ENCODE results near the gene NOS3. TPM values are rescaled to one million over a fixed set of nuclear protein-coding genes. Genes with fewer than 3 reads are reported as not detected.

NOS3 gene
- total RNA-seq: 28.4 and 31.6 TPM in 2 replicates

DNA sequence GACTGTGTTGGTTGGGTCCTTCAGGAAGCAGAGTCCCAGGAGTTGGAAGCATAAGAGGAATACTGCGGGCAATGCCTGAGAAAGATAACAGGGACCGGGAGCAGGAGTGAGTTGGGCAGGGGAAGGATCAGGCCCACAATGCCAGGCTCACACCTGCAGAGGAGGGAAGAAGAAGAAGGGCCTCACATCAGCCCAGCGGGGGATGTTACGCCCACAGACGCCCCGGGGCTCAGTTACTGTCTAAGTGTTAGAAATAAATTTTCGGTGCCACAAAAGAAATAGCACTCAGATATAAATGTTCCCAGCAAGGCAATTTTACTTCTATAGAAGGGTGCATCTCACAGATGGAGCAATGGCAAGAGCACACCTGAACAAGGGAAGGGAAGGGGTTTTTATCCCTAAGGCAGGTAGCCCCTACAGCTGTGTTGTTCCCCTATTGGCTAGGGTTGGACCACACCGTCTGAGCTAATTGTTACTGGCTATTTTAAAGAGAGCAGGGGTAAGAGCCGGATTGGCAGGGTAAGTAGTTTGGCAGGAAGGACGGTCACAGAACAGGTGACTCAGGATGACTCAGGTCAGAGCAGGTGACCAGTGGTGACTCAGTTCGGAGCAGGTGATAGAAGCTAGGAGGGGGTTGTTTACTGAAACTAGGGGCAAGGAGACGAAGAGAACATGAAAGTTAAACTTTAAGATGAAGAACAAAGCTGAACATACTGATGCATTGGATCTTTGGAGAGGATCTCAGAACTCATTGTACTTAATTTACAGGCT lies at the start of gene NOS3:
NOS3 (plus strand) TSS at position 602 of the 771 bp plus-strand sequence. CDS start 2,787 bp downstream, outside the sequence.
- no peak for DNase-seq (ENCODE audit: low read depth in 2 of 2)

- DNase-seq (ENCODE audit: low read depth in 2 of 2): no peak
These were observed 49.3 kb upstream of the NOS3 start for GRCh38 chr7:150941351-150942000.

GRCh38 chr7:150942001-150942590 lies 48.7 kb upstream of the NOS3 start:
- DNase-seq (ENCODE audit: low read depth in 2 of 2): no peak

- no peak for DNase-seq (ENCODE audit: low read depth in 2 of 2)
These were observed 48.0 kb upstream of the NOS3 start for GRCh38 chr7:150942591-150943452.

DNA sequence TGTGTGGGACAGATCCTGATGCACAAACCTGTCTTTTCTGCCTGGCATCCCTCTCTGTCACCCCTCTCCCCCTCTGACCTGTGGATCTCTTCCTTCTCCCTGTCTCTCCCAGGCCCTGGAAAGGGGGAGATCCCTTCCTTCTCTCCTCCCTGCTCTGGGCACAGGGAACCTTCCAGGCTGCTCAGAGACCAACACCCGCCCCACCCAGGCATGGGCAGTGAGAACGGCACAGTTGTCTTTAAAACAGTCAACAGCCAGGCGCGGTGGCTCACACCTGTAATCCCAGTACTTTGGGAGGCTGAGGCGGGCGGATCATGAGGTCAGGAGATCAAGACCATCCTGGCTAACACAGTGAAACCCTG lies 47.4 kb upstream of the NOS3 start:
- DNase-seq (ENCODE audit: low read depth in 2 of 2): no peak

DNA sequence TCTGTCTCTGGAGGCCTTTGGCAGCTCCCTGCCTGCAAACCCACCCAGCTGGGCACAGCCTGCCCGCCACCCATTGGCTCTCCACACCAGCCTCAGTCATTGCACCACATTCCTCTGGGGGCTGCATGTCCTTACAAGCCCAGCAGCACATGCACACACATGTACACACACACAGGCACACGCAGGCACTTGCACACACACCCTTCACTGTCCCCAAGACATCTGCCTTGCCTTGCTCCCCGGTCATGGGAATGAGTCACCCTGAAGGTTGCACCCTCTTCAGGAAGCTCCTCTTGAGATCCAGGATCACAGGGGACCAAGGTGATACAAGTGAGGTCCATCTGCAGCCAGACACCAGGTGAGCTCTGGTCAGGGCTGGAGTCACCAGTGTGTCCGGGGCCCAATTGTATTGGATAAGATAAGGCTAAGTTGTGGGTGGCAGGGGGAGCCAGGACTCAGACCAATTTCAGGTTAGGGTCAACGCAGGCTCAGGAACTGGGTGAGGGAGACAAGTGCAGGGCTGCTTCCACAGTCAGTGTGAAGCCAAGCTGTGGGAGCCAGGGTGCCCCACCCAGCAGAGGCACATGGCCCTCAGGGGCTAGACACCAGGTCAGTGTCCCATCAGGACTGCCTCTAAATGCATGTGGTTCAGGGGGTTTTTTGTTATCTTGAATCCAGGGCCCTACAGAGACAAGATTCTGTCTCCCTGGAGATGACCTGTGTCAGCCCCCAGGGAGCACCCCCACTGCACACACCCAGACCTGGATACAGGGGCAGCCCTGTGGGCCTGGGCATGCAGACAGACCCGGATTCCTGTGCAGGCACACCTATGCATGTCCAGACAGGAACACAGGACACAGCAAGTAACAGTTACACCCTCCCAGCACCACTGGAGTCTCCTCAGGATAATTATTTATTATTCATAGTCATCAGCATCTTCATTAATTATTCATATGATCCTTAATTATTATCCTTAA lies 46.5 kb upstream of the NOS3 start:
- no peak for DNase-seq (ENCODE audit: low read depth in 2 of 2)

- DNase-seq (ENCODE audit: low read depth in 2 of 2): no peak
These were observed 45.5 kb upstream of the NOS3 start for GRCh38 chr7:150945171-150945852.

DNA sequence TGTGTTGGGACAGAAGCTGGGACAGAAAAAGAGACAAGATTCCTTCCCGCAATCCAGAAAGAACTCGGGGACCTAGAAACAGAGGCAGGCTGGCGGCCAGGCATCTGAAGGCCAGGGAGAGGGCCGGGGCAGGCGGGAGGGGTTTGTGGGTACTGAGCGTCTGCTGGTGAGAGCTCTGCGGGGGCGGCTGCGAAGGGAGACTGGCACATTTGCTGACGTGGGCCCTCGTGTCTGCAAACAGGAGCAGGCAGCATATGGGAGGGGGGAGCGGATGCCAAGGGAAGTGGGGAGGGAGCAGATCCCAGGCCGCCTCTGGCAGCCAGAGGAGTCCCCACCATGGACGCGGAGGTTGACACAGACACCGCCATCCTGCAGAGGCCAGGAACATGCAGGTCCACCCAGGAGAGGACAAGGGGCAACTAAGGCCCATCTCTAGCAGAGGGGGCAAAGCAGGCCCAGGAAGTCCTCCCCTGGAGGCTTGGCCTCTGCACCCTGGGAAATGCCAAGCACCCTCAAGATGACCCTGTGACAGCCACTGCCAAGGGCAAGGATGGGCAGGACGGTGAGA lies 44.9 kb upstream of the NOS3 start:
- DNase-seq (ENCODE audit: low read depth in 2 of 2): no peak

GRCh38 chr7:150946421-150947240 lies 44.2 kb upstream of the NOS3 start:
- DNase-seq (ENCODE audit: low read depth in 2 of 2): no peak

- no peak for DNase-seq (ENCODE audit: low read depth in 2 of 2)
These were observed 43.5 kb upstream of the NOS3 start for GRCh38 chr7:150947241-150947745.

DNA sequence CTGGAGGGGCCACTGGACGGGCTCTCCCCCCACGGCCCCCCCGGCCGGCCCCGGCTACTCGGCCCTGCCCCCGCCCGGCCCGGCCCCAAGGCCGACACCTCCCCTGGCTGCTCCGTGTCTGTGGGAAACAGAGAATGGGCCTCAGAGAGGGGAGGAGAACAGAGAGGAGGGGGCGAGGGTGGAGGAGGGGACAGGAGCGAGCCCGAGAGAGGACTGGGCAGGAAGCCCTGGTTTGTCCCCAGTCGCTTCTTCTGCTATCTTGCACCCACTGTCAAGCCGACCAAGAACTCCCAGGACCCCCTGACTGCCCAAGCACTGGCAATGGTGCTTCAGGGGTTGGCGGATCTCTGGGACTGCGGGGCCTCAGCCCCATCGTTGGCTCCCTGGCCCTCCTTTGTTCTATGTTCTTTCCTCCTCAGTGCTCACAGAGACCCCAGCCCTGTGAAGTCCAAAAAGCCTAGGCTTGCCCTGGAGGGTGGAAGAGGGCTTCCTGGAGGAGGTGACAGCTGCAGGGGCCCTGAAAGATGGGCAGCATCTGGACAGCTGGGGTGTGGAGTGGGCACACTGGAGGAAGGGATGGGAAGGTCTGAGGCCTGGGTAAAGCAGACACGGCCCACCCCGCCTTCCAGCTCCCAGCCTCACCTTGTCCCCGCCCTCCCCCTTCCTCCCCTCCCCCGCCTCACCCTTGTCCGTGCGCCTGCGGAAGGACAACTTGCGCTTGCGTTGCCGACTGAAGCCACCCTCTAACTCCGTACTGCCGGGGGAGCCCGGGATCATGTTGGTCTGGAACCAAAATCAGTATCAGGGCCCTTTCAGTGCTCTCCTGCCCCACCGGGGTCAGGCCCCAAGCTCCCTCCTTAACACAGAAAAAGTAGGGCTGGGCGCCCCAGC lies 42.8 kb upstream of the NOS3 start:
- DNase-seq (ENCODE audit: low read depth in 2 of 2): no peak

DNA sequence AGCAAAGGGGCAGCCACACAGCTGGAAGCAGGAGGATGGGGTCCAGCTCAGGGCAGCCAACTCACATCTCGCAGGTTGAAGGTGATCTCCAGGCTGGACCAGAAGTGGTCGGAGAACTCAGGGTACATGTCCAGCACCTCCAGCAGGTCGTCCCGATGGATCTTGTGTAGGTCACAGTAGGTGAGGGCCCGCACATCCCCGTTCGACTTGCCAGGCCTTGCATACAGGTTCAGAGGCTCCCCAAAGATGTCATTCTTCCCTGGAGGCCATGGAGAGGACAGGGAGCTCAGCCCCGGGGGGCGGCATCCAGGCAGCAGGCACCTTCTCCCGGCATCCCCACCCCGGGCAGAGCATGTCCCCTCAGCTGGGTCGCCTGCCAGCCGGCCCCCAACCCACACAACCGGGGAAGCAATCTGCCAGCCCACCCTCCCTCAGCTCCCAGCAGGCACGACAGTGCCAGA lies 42.0 kb upstream of the NOS3 start:
- DNase-seq (ENCODE audit: low read depth in 2 of 2): no peak

DNA sequence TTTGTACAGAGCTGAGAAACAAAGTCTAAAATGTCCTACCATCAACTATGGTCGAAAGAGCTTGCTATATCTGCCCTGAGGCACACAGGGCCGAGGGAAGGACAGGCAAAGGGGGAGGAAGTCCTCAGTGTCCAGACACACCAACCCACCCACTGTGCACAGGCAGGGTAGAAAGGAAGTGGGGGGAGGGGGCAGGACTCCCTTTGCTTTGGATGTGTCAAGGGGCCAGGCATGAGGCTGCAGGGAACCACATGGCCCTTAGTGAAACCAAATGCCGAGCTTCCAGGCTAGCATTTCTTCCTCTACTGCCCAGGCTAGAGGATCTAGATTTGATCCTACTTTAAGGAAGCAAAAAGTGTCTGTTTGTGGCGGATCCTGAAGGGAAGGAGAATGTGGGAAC lies 41.3 kb upstream of the NOS3 start:
- DNase-seq (ENCODE audit: low read depth in 2 of 2): no peak

DNA sequence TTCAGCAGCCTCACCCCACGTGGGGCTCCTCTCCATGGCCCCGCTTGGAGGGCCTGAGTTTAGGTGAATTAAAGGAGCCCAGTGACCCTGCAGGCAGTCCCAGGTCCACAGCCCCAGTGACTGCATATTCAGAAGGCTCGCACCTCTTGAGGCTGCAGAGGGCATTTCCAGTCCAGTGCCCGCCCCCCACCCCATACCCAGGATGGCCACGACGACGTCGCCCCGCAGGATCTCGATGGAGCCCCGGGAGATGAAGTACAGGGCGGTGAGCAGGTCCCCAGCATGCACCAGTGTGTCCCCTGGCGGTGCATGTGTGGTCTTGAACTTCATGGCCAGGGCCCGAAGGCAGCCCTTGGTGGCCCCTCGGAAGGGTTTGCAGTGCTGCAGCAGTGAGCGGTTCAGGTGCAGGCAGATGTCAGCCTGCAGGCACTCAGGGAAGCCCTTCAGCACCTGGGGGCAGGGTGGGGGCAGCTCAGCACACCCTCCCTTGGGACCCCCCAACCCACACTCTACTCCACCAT lies 40.8 kb upstream of the NOS3 start:
- no peak for DNase-seq (ENCODE audit: low read depth in 2 of 2)

- DNase-seq (ENCODE audit: low read depth in 2 of 2): no peak
These were observed 40.2 kb upstream of the NOS3 start for GRCh38 chr7:150950496-150951180.

DNA sequence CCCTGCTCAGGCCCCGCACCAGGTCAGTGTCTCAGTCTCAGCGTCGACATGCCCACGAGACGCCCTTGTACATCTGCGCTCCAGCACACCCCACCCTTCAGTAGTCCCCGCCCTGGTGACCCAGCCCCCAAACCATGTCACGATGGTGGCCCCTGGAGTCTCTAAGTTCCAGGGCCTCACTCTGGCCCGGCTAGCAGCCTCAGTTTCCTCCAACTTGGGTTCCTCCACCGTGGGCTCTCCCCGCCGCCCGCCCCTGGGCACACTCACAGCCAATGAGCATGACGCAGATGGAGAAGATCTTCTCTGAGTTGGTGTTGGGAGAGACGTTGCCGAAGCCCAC lies 39.7 kb upstream of the NOS3 start:
- DNase-seq (ENCODE audit: low read depth in 2 of 2): no peak

DNA sequence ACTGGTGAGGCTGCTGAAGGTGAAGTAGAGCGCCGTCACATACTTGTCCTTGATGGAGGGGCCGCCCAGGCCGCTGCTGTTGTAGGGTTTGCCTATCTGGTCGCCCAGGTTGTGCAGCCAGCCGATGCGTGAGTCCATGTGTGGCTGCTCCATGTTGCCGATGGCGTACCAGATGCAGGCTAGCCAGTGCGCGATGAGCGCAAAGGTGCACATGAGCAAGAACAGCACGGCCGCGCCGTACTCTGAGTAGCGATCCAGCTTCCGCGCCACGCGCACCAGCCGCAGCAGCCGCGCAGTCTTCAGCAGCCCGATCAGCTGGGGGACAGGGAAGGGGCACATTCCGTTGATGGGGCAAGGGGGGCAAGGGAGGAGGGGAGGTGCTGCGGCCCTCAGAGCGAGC lies 39.3 kb upstream of the NOS3 start:
- no peak for DNase-seq (ENCODE audit: low read depth in 2 of 2)
